ENCODE measurements around the gene COG4. TPM values are rescaled to one million over a fixed set of nuclear protein-coding genes. Genes with fewer than 3 reads are reported as not detected.

COG4 gene
- total RNA-seq, 1 experiment from 2014 or later = 54.2 TPM

GRCh38 chr16:70438585-70438968 lies 84.8 kb downstream of the COG4 start:
- H4K20me1 ChIP-seq (ENCODE audit: insufficient read depth) = no peaks in the 10 kb centered on the region
- intact Hi-C loops (cut with micrococcal nuclease) = loop anchor here (5.0 kb wide), 1 partner anchor 56 kb away; no protein-coding TSS in a partner anchor
- no peaks in the 10 kb centered on the region for H3K9me3 ChIP-seq (ENCODE audit: control insufficient read depth in 1 of 2, insufficient read depth in 1 of 2, low read depth in 1 of 2, low read length in 2 of 2)
- peak overlapping the region; percentile 95 for H3K4me2 ChIP-seq (ENCODE audit: low read length)
- H3K36me3 ChIP-seq (ENCODE audit: control insufficient read depth in 1 of 2, insufficient read depth in 2 of 2, low read length in 2 of 2) = no peaks in the 10 kb centered on the region
- peak overlapping the region; percentile 31; the same call in 1 of the 2 replicates for H3K27ac ChIP-seq (ENCODE audit: low read depth, low read length)
- POLR2A ChIA-PET = interaction anchor here (1.3 to 1.7 kb wide), 2 partner anchors 15 to 58 kb away, joined by 4 to 8 read pairs; no protein-coding TSS in a partner anchor
- DNase-seq (ENCODE audit: low read depth, low spot score) (no peak), ATAC-seq (peak; percentile 51; the same call in 1 of the 2 replicates)
- RAD21 ChIA-PET (ENCODE audit: low non-redundant PET in 1 of 2, low total read pairs in 2 of 2, uncharacterized antibody in 2 of 2, unreplicated experiment in 2 of 2) = interaction anchor here in 1 of 2 experiments (0.6 kb wide), 1 partner anchor 25 kb away, joined by 3 read pairs; no protein-coding TSS in a partner anchor
- no peaks in the 10 kb centered on the region for H3K27me3 ChIP-seq (ENCODE audit: insufficient read depth, low read length)
- H3K9me2 ChIP-seq (ENCODE audit: insufficient read depth) = no peaks in the 10 kb centered on the region
- H3K4me3 ChIP-seq (replicated peaks in 1 of 2; ENCODE audit: low read depth in 1 of 2, low read length in 2 of 2) = peak overlapping the region; percentile 56 to 70
- CTCF ChIA-PET = no interaction called here
- H3K9ac ChIP-seq (ENCODE audit: low read length) = peak overlapping the region; percentile 47; the same call in 1 of the 2 replicates
- BruUV-seq (replicated peaks) = no TSS peak
- H3K4me1 ChIP-seq (ENCODE audit: control insufficient read depth in 1 of 2, insufficient read depth in 2 of 2, low read length in 2 of 2) = peaks cover 30 to 48% of the 10 kb centered on the region in 2 experiments
- H2AFZ ChIP-seq (ENCODE audit: low read depth, low read length, poor library complexity, severe bottlenecking) = no peak overlapping the region
- no peaks in the 10 kb centered on the region for H3K79me2 ChIP-seq (ENCODE audit: insufficient read depth, low read length)
- TF ChIP-seq EZH2 (IDR thresholded peaks at IDR 0.05) (no peak), ZFX (IDR thresholded peaks at IDR 0.05) (peak; percentile 32; the same call in 1 of the 2 replicates), REST (IDR thresholded peaks at IDR 0.05; ENCODE audit: low read depth) (no peak)
